Measurements from ENCODE around the gene MBD3L4. TPM values are rescaled to one million over a fixed set of nuclear protein-coding genes. Genes with fewer than 3 reads are reported as not detected.
"Not testable (repeated sequence)": the region's sequence is repeated elsewhere in the genome, so short reads cannot be mapped to it uniquely, and the experiment has no call there.

The MBD3L4 gene
- total RNA-seq, 1 donor from 2014 or later: not detected

DNA sequence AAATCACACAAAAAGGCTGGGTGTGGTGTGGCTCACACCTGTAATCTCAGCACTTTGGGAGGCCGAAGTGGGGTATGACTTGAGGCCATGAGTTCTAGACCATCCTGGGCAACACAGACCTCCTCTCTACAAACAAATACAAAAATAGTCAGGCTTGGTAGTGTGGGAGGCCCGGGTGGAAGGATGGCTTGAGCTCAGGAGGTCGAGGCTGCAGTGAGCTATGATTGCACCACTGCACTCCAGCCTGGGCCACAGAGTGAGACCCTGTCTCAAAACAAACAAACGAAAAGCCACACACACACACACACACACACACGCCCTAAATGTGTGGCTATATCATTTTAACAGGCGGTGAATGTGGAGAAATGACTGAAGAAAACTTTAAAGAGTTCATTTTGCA lies 28.6 kb upstream of the MBD3L4 start:
- intact Hi-C loops (cut with DNase I): no loop called here
- peak overlapping the region; percentile 85 to 94 for H3K4me3 ChIP-seq
- H3K36me3 ChIP-seq: peaks cover 4 to 31% of the 10 kb centered on the region in 2 donors
- DNase-seq (ENCODE audit: extremely low spot score in 2 of 2): no peak
- peaks cover 10% of the 10 kb centered on the region for H3K4me1 ChIP-seq
- peak overlapping the region; percentile 55 for H3K27ac ChIP-seq
- TF ChIP-seq, protein P1, sequence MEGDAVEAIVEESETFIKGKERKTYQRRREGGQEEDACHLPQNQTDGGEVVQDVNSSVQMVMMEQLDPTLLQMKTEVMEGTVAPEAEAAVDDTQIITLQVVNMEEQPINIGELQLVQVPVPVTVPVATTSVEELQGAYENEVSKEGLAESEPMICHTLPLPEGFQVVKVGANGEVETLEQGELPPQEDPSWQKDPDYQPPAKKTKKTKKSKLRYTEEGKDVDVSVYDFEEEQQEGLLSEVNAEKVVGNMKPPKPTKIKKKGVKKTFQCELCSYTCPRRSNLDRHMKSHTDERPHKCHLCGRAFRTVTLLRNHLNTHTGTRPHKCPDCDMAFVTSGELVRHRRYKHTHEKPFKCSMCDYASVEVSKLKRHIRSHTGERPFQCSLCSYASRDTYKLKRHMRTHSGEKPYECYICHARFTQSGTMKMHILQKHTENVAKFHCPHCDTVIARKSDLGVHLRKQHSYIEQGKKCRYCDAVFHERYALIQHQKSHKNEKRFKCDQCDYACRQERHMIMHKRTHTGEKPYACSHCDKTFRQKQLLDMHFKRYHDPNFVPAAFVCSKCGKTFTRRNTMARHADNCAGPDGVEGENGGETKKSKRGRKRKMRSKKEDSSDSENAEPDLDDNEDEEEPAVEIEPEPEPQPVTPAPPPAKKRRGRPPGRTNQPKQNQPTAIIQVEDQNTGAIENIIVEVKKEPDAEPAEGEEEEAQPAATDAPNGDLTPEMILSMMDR (IDR thresholded peaks at IDR 0.05): no peak
- no peak for TF ChIP-seq POLR2AphosphoS5 (IDR thresholded peaks at IDR 0.05; ENCODE audit: insufficient read depth in 1 of 2, low read depth in 1 of 2)
- TF ChIP-seq POLR2A (IDR thresholded peaks at IDR 0.05): no peak
- no peaks in the 10 kb centered on the region for H3K27me3 ChIP-seq
- H3K9me3 ChIP-seq: no peaks in the 10 kb centered on the region

DNA sequence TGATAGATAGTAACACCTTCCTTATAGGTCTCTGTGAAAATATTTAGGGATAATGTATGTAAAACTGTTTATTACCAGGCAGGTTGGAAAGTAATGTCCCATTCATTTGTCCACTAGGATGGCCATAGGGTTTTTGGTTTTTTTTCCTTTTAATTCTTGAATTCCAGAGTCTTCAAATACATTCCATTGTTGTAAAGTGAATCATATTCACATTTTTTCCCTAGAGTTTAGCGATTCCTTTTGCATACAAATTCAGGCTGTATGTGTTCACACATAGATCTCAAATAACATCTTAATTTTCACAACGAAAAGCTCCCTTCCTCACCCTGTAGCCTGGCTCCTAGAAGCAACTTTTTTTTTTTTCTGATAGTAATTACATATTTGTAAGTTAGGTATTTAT lies 27.7 kb upstream of the MBD3L4 start:
- Histone ChIP-seq H3K9me3 (no peaks in the 10 kb centered on the region), H3K27me3 (no peaks in the 10 kb centered on the region), H3K36me3 (peaks cover 0 to 22% of the 10 kb centered on the region in 2 donors), H3K4me3 (no peak overlapping the region), H3K27ac (no peak overlapping the region), H3K4me1 (peaks cover 10% of the 10 kb centered on the region)
- intact Hi-C loops (cut with DNase I): no loop called here
- no peak for DNase-seq (ENCODE audit: extremely low spot score in 2 of 2)
- TF ChIP-seq POLR2A (IDR thresholded peaks at IDR 0.05) (no peak), POLR2AphosphoS5 (IDR thresholded peaks at IDR 0.05; ENCODE audit: insufficient read depth in 1 of 2, low read depth in 1 of 2) (no peak)
- TF ChIP-seq, protein P1 (IDR thresholded peaks at IDR 0.05): no peak

DNA sequence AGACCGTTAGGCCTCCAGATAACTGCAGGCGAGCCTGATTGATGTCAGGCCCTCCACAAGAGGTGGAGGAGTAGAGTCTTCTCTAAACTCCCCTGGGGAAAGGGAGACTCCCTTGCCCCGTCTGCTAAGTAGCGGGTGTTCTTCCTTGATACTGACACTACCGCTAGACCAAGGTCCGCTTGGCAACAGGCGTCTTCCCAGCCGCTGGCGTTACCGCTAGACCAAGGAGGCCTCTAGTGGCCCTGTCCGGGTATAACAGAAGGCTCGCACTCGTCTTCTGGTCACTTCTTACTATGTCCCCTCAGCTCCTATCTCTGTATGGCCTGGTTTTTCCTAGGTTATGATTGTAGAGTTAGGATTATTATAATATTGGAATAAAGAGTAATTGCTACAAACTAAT lies 27.1 kb upstream of the MBD3L4 start:
- H3K27ac ChIP-seq; H3K9me3 ChIP-seq; intact Hi-C loops (cut with DNase I); H3K4me3 ChIP-seq; H3K27me3 ChIP-seq; DNase-seq (ENCODE audit: extremely low spot score in 2 of 2): not testable (repeated sequence)
- Histone ChIP-seq H3K4me1 (peaks cover 10% of the 10 kb centered on the region), H3K36me3 (peaks cover 0 to 16% of the 10 kb centered on the region in 2 donors)

DNA sequence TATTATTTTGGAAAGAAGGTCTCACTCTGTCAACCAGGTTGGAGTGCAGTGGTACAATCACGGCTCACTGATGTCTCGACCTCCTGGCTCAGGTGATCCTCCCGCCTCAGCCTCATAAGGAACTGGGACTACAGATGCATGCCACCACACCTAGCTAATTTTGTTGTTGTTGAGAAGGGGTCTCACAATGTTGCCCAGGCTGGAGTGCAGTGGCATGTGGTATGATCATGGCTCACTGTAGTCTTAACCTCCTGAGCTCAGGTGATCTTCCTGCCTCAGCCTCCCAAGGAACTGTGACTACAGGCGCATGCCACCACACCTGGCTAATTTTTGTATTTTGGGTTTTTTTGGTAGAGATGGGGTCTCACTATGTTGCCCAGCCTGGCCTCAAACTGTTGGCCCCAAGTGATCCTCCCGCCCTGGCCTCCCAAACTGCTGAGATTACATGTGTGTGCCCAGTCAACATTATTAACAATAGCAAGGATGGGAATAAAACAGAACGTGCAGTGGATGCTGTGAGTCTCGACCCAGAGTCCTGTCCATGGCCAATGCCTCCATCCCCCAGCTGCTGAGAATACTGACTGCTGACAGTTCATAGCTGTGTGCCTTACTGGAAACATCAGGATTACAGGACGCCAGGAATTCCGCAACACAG lies 23.9 kb upstream of the MBD3L4 start:
- H3K4me3 ChIP-seq: no peak overlapping the region
- no peaks in the 10 kb centered on the region for H3K4me1 ChIP-seq
- H3K36me3 ChIP-seq: no peaks in the 10 kb centered on the region
- H3K9me3 ChIP-seq: no peaks in the 10 kb centered on the region
- no peak overlapping the region for H3K27ac ChIP-seq
- intact Hi-C loops (cut with DNase I): no loop called here
- no peaks in the 10 kb centered on the region for H3K27me3 ChIP-seq
- TF ChIP-seq, protein P1 (IDR thresholded peaks at IDR 0.05): no peak
- TF ChIP-seq POLR2A (IDR thresholded peaks at IDR 0.05): no peak
- no peak for TF ChIP-seq POLR2AphosphoS5 (IDR thresholded peaks at IDR 0.05; ENCODE audit: insufficient read depth in 1 of 2, low read depth in 1 of 2)
- no peak for DNase-seq (ENCODE audit: extremely low spot score in 2 of 2)

DNA sequence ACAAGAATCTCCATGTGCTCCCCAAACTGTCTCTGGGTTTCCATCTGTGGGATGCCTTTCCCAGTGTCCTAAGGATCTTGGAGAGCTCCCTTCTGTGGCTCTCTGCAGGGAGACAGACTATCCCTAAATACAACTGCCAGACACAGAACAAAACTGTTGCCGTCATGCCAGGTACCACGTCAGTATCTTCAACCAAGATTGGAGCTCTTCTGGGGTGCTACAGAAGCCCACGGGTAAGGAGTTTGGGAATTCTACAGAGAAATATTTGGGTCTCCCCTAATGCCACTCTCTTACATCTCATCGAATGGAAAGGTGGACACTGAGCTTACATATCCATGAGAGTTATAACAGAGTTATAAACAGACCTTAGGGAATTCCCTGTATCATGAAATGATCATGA lies 23.4 kb upstream of the MBD3L4 start:
- intact Hi-C loops (cut with DNase I): no loop called here
- Histone ChIP-seq H3K27ac (no peak overlapping the region), H3K4me1 (no peaks in the 10 kb centered on the region), H3K9me3 (no peaks in the 10 kb centered on the region), H3K27me3 (no peaks in the 10 kb centered on the region), H3K36me3 (no peaks in the 10 kb centered on the region), H3K4me3 (no peak overlapping the region)
- no peak for DNase-seq (ENCODE audit: extremely low spot score in 2 of 2)
- TF ChIP-seq POLR2AphosphoS5 (IDR thresholded peaks at IDR 0.05; ENCODE audit: insufficient read depth in 1 of 2, low read depth in 1 of 2): no peak
- no peak for TF ChIP-seq POLR2A (IDR thresholded peaks at IDR 0.05)
- TF ChIP-seq, protein P1 (IDR thresholded peaks at IDR 0.05): no peak

DNA sequence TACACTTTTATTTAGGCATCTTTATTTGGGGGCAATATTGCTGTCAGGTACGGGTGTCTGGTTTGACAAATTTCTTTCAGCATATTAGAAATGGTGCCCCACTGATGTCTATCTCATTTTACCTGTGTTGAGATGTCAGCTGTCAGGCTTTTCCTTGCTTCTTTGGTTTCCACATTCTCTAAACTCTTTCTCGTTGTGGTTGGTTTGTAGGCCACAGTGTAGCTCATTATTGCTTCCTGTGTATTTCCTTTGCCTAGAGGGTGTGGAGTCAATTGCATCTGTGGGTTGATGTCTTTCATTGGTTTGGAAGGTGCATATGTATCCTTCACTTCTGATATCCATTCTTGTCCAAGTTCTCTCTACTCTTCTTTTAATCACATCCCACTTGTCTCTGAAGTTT lies 20.0 kb upstream of the MBD3L4 start:
- H3K4me1 ChIP-seq; H3K27me3 ChIP-seq; H3K36me3 ChIP-seq; DNase-seq (ENCODE audit: extremely low spot score in 2 of 2); H3K9me3 ChIP-seq; H3K27ac ChIP-seq; H3K4me3 ChIP-seq; intact Hi-C loops (cut with DNase I): not testable (repeated sequence)

DNA sequence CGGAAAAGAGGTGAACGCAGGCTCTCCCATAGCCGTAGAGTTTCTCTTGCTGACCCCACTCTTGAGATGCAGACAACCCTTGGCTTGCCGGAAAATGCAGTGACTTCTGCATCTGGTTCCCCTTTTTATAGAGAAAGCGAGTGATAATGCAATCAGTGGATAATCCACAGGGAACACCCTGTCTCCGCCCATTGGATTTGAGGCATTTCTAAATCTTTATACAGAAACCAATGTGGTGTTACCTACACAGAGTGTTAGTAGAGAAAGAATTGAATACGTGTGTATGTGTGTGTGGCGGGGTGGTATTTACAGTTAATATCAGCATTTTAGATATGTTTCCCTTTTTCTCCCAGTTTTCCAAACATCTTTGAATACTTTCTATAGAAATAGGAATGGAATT lies 18.6 kb upstream of the MBD3L4 start, which contains the start of gene MBD3L3:
Gene MBD3L3 (minus strand): TSS at position 101 of the 400 bp plus-strand sequence. CDS start 71 bp downstream, at position 30.
- DNase-seq (ENCODE audit: extremely low spot score in 2 of 2); H3K36me3 ChIP-seq; intact Hi-C loops (cut with DNase I); H3K4me1 ChIP-seq; H3K9me3 ChIP-seq; H3K27me3 ChIP-seq; H3K4me3 ChIP-seq; H3K27ac ChIP-seq: not testable (repeated sequence)

DNA sequence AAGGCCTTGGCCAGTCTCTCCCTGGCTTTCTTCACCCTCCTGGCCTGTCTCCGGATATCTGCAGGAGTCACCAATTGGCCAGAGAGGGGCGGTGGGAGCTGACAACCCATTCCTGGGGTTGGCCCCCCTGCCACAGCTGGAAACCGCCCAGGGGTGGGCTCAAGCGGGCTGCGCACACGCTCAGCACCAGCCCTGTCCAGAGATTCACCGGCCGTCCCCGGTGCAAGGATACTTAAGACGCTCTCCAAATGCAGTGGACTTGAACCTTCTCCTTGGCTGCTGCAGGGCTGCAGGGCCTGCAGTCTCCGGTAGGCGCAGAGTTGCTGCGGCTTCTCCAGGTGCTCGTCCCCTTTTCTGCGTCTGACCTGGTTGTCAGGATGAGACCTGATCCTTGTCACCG lies 16.4 kb upstream of the MBD3L4 start:
- H3K27me3 ChIP-seq; H3K4me1 ChIP-seq; DNase-seq (ENCODE audit: extremely low spot score in 2 of 2); H3K27ac ChIP-seq; H3K36me3 ChIP-seq; intact Hi-C loops (cut with DNase I); H3K9me3 ChIP-seq; H3K4me3 ChIP-seq: not testable (repeated sequence)

DNA sequence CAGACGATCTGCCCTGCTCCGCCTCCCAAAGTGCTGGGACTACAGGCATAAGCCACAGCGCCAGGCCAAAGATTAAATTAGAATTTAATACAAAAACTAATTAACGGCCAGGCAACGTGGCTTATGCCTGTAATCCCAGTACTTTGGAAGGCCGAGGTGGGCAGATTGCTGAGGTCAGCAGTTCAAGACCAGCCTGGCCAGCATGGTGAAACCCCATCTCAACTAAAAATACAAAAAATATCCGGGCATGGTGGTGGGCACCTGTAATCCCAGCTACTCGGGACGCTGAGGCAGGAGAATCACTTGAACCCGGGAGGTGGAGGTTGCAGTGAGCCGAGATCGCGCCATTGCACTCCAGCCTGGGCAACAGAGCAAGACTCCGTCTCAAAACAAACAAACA lies 15.7 kb upstream of the MBD3L4 start:
- H3K9me3 ChIP-seq; H3K4me3 ChIP-seq; H3K4me1 ChIP-seq; intact Hi-C loops (cut with DNase I); DNase-seq (ENCODE audit: extremely low spot score in 2 of 2); H3K27ac ChIP-seq; H3K27me3 ChIP-seq; H3K36me3 ChIP-seq: not testable (repeated sequence)
